HepG2 (cell line): ENCODE measurements around the gene ACTN4. TPM values are rescaled to one million over a fixed set of nuclear protein-coding genes. Genes with fewer than 3 reads are reported as not detected.

Experiments
- ATAC-seq: fragments of 200-7000 bp; cut with Tn5 transposase; 3 replicates; pipeline ENCODE4 v1.9.1; 2020; ENCODE audit warnings: mild to moderate bottlenecking, moderate library complexity
- BruUV-seq: library from RNA; stranded (reverse); fragments of 400-500 nt; replicated peaks from 2 replicates; lab custom pipeline; 2021; lab: Mats Ljungman, UMichigan
- CTCF ChIA-PET: fragments of 300-600 bp; formaldehyde crosslinking; extraction: SDS; loops from one replicate; lab custom pipeline; 2021; ENCODE audit warnings: low total read pairs, inconsistent platforms, low intra/inter-chr PET ratio; lab: Yijun Ruan, JAX
- POLR2A ChIA-PET: fragments of 350-600 bp; sonication (Branson Sonifier 250); formaldehyde crosslinking; loops from one replicate; lab custom pipeline; 2020; ENCODE audit warnings: antibody characterized with exemption, inconsistent platforms; lab: Yijun Ruan, JAX
- DNase-seq: peaks from one replicate; pipeline ENCODE4 v3.0.0-alpha.2; 2015; ENCODE audit warnings: low spot score
- FAIRE-seq: peaks from 3 replicates; lab custom pipeline; 2011; peaks lifted over from hg19 to GRCh38; lab: Jason Lieb, UNC
- H2AFZ ChIP-seq: one replicate; pipeline ENCODE4 v1.6.1; 2011; ENCODE audit warnings: low read length, inconsistent platforms
- H3K27ac ChIP-seq: fragments of 300-600 bp; 3 replicates; pipeline ENCODE4 v1.8.0; 2011; ENCODE audit warnings: mixed run types, mild to moderate bottlenecking, mixed read lengths, low read length, inconsistent platforms; ENCODE audit not compliant: insufficient read depth; ENCODE audit errors: extremely low read length
- H3K27me3 ChIP-seq, 2 experiments: fragments of 200-600 bp in 1 of 2; 2 replicates in 1 of 2; 3 replicates in 1 of 2; pipeline versions ENCODE4 v1.6.0 to v1.8.0; 2011; ENCODE audit warnings: low read length in 2 of 2, mild to moderate bottlenecking in 2 of 2, moderate library complexity in 2 of 2, inconsistent platforms in 1 of 2; ENCODE audit not compliant: insufficient read depth in 2 of 2, control insufficient read depth in 1 of 2
- H3K36me3 ChIP-seq, 2 experiments: fragments of 200-600 bp in 1 of 2; replicated peaks in 1 of 2; 2 replicates in 1 of 2; 3 replicates in 1 of 2; pipeline versions ENCODE4 v1.5.1 to v1.8.0; 2011; ENCODE audit warnings: low read length in 2 of 2, inconsistent platforms in 1 of 2; ENCODE audit not compliant: insufficient read depth in 2 of 2, control insufficient read depth in 1 of 2
- H3K4me1 ChIP-seq: 2 replicates; pipeline ENCODE4 v1.5.1; 2012; ENCODE audit warnings: low read length, inconsistent platforms; ENCODE audit not compliant: insufficient read depth
- H3K4me2 ChIP-seq: 2 replicates; pipeline ENCODE4 v1.6.0; 2011; ENCODE audit warnings: low read depth, low read length, inconsistent platforms
- H3K4me3 ChIP-seq, 3 experiments: fragments of 200-600 bp in 1 of 3; sonication (generic), shearing (Covaris generic) in 1 of 3; replicated peaks in 1 of 3; 2 replicates each; pipeline ENCODE4 v1.5.1; 2011 to 2016; ENCODE audit warnings: low read length in 3 of 3, inconsistent platforms in 2 of 3, low read depth in 2 of 3, mild to moderate bottlenecking in 2 of 3, control low read depth in 1 of 3, mixed read lengths in 1 of 3; ENCODE audit not compliant: insufficient read depth in 1 of 3
- H3K79me2 ChIP-seq: one replicate; pipeline ENCODE4 v1.6.1; 2011; ENCODE audit warnings: low read length, inconsistent platforms; ENCODE audit not compliant: insufficient read depth
- H3K9ac ChIP-seq: 2 replicates; pipeline ENCODE4 v1.6.0; 2011; ENCODE audit warnings: mild to moderate bottlenecking, low read depth, low read length, inconsistent platforms; ENCODE audit not compliant: insufficient read depth
- H3K9me3 ChIP-seq: 2 replicates; pipeline ENCODE4 v1.5.1; 2012; ENCODE audit warnings: mild to moderate bottlenecking, low read length
- H4K20me1 ChIP-seq: 2 replicates; pipeline ENCODE4 v1.6.0; 2011; ENCODE audit warnings: inconsistent platforms, mild to moderate bottlenecking, low read length, moderate library complexity; ENCODE audit not compliant: insufficient read depth
- AGO2 ChIP-seq: fragments of 200-400 bp; formaldehyde crosslinking; optimal IDR thresholded peaks from 2 replicates; pipeline ENCODE3; 2017; ENCODE audit warnings: mild to moderate bottlenecking, low read depth, low read length, moderate library complexity
- KAT7 ChIP-seq: IDR thresholded peaks from 2 replicates; pipeline ENCODE4 v1.6.1; 2018; ENCODE audit warnings: borderline replicate concordance, missing compliant biosample characterization
- RAD21 ChIP-seq: fragments of 450-650 bp; formaldehyde crosslinking; IDR thresholded peaks from 2 replicates; pipeline ENCODE4 v1.5.0; 2020; ENCODE audit warnings: mild to moderate bottlenecking
- RBM22 ChIP-seq: fragments of 200-400 bp; formaldehyde crosslinking; optimal IDR thresholded peaks from 2 replicates; pipeline ENCODE3; 2017; ENCODE audit warnings: mild to moderate bottlenecking, low read length, moderate library complexity
- SETDB1 ChIP-seq: sonication (generic); formaldehyde crosslinking; IDR thresholded peaks from 2 replicates; pipeline ENCODE4 v1.5.1; 2020; ENCODE audit warnings: missing genetic modification reagents, mild to moderate bottlenecking, borderline replicate concordance
- STAG1 ChIP-seq: sonication (generic); formaldehyde crosslinking; IDR thresholded peaks from 2 replicates; pipeline ENCODE4 v1.4.0; 2020; ENCODE audit warnings: missing genetic modification reagents
- YEATS4 ChIP-seq: sonication (generic); formaldehyde crosslinking; IDR thresholded peaks from 2 replicates; pipeline ENCODE4 v1.4.0; 2020; ENCODE audit warnings: missing genetic modification reagents, borderline replicate concordance
- ZBTB38 ChIP-seq: sonication (generic); formaldehyde crosslinking; IDR thresholded peaks from 2 replicates; pipeline ENCODE4 v1.5.1; 2020; ENCODE audit warnings: mild to moderate bottlenecking, missing genetic modification reagents
- ZNF263 ChIP-seq: sonication (generic); formaldehyde crosslinking; IDR thresholded peaks from 2 replicates; pipeline ENCODE4 v1.4.0; 2020; ENCODE audit warnings: missing genetic modification reagents
- ZNF33B ChIP-seq: sonication (generic); formaldehyde crosslinking; IDR thresholded peaks from 2 replicates; pipeline ENCODE4 v1.5.1; 2020; ENCODE audit warnings: mild to moderate bottlenecking, missing genetic modification reagents
- ZNF512B ChIP-seq: sonication (generic); formaldehyde crosslinking; IDR thresholded peaks from 2 replicates; pipeline ENCODE4 v1.5.1; 2020; ENCODE audit warnings: missing genetic modification reagents, mild to moderate bottlenecking, borderline replicate concordance
- ZNF776 ChIP-seq: sonication (generic); formaldehyde crosslinking; IDR thresholded peaks from 2 replicates; pipeline ENCODE4 v1.4.0; 2020; ENCODE audit warnings: mild to moderate bottlenecking, missing genetic modification reagents
- WGBS: methylation state at CpG from one replicate; pipeline ENCODE4 v1.1.6; 2017; ENCODE audit warnings: low lambda C conversion rate; 5-methylcytosine and 5-hydroxymethylcytosine counted together
- in situ Hi-C: cut with HindIII; loops from 2 replicates; pipeline ENCODE4 v1.10.0; 2017; ENCODE audit warnings: low pct_unique_long_range_greater_than_20kb; ENCODE audit not compliant: extremely low pct_ligation_motif_present
- intact Hi-C: fragments of 100-400 bp; cut with micrococcal nuclease; formaldehyde crosslinking; loops from one replicate; pipeline ENCODE4 v1.10.0; 2022; ENCODE audit not compliant: unreplicated experiment
- polyA plus RNA-seq, 8 experiments: library from polyadenylated mRNA; depleted of rRNA in 3 of 8; stranded (reverse) in 7 of 8; unstranded in 1 of 8; fragments of >200 nt; fragmentation: Illumina TruSeq in 4 of 8; extraction: Trizol in 4 of 8; gene quantifications; 2 replicates each; pipeline versions ENCODE4 v1.2.1 to v1.2.3, GENCODE V29; 2011 to 2016; ENCODE audit warnings: low read depth in 4 of 8, missing spikeins in 1 of 8, mixed read lengths in 1 of 8; ENCODE audit not compliant: insufficient read depth in 1 of 8
- total RNA-seq, 5 experiments: library from RNA; depleted of rRNA; stranded (reverse); fragments of >200 nt; fragmentation: Illumina TruSeq; extraction: Trizol; gene quantifications; 2 replicates each; pipeline ENCODE4 v1.2.3, GENCODE V29; 2016; ENCODE audit warnings: low read depth in 1 of 5
- TF ChIP-seq, protein P1 (sequence below): sonication (generic); formaldehyde crosslinking; IDR thresholded peaks from 2 replicates; pipeline ENCODE4 v1.9.0; 2022; ENCODE audit warnings: missing genetic modification reagents, mild to moderate bottlenecking, borderline replicate concordance

Gene ACTN4
- total and polyA plus RNA-seq, 2 of the 13 experiments (the other 11 are each of a cell fraction or from before 2014, with no cell fraction given), result 171 to 192 TPM

DNA sequence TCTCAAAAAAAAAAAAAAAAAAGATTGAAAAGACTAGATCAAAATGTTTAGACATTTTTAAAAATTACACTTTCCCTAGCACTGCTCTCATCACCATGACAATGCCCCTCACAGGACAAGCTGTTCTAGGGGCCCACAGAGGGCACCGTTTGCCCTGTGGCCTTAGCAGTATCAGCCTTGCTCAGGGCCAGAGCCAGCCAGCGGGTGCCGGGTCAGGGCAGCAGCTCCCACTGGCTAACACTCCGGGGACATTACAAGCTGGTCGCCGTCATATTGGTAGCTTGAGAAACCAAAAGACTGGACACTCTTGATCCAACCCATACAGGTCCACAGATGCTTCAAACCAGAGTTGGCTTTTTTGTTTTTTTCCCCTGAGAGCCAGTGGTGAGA, 78.8 kb downstream of the ACTN4 start (continued):
- TF ChIP-seq SETDB1 (no peak), YEATS4 (CRISPR knock-in tag) (no peak), STAG1 (CRISPR knock-in tag) (no peak), ZNF776 (CRISPR knock-in tag) (no peak), RAD21 (CRISPR knock-in tag) (no peak)
- TF ChIP-seq, protein P1, sequence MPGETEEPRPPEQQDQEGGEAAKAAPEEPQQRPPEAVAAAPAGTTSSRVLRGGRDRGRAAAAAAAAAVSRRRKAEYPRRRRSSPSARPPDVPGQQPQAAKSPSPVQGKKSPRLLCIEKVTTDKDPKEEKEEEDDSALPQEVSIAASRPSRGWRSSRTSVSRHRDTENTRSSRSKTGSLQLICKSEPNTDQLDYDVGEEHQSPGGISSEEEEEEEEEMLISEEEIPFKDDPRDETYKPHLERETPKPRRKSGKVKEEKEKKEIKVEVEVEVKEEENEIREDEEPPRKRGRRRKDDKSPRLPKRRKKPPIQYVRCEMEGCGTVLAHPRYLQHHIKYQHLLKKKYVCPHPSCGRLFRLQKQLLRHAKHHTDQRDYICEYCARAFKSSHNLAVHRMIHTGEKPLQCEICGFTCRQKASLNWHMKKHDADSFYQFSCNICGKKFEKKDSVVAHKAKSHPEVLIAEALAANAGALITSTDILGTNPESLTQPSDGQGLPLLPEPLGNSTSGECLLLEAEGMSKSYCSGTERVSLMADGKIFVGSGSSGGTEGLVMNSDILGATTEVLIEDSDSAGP (CRISPR knock-in tag), result no peak

DNA sequence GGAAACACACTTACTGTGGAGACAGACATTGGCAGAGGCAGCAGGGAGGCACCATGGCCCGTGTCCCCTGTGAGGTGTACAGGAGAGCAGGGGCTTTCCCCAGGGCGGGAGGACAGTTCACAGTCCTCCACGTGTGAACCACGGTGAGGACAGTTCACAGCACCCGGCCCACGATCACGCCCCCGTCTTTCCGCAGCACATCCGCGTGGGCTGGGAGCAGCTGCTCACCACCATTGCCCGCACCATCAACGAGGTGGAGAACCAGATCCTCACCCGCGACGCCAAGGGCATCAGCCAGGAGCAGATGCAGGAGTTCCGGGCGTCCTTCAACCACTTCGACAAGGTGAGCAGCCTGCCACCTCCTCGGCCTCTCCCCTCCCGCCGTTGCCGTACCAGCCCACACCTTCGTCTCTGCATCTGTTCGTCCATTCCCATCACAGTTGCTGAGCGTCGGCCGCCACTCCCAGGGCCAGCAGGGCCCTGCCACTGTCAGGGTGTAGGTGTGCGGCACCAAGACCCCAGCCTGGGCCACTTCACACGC, 79.4 kb downstream of the ACTN4 start:
- no peak for ATAC-seq
- FAIRE-seq, result no peak
- Histone ChIP-seq H3K27ac (no peak overlapping the region), H3K9me3 (no peaks in the 10 kb centered on the region), H3K79me2 (no peaks in the 10 kb centered on the region), H4K20me1 (no peaks in the 10 kb centered on the region), H3K4me1 (peaks cover 17% of the 10 kb centered on the region), H3K36me3 (peaks cover 26 to 69% of the 10 kb centered on the region in 2 experiments), H3K4me3 (no peak overlapping the region), H3K27me3 (no peaks in the 10 kb centered on the region), H3K9ac (no peak overlapping the region), H2AFZ (no peak overlapping the region), H3K4me2 (no peak overlapping the region)
- BruUV-seq, result no TSS peak
- intact Hi-C loops, result no loop called here
- peak; percentile 49 for TF ChIP-seq RBM22
- TF ChIP-seq KAT7 (CRISPR knock-in tag), result no peak
- TF ChIP-seq ZNF512B (CRISPR knock-in tag), result no peak
- peak; percentile 44; the same call in 1 of the 2 replicates for TF ChIP-seq ZNF263 (CRISPR knock-in tag)
- TF ChIP-seq AGO2, result peak; percentile 92
- peak; percentile 54; the same call in 1 of the 2 replicates for TF ChIP-seq ZBTB38
- no peak for TF ChIP-seq ZNF33B (CRISPR knock-in tag)
- POLR2A ChIA-PET, result interaction anchor here (1.6 kb wide), 1 partner anchor 26 kb away, joined by 4 read pairs; no protein-coding TSS in a partner anchor
- CTCF ChIA-PET, result no interaction called here
- in situ Hi-C loops, result loop anchor here (25.0 kb wide), 1 partner anchor 185 kb away; the partner anchor contains the start of gene CCER2
- DNase-seq, result no peak
- 98% methylated on average over 23 of the region's 30 CpGs for WGBS
